Skeletal muscle cell (primary cell): ENCODE data around the gene CACNA1D.

Experiments used
- DNase-seq: peaks from one replicate; pipeline ENCODE4 v3.0.0-alpha.2; 2010; ENCODE audit warnings: low read depth
- H3K4me3 ChIP-seq: 2 replicates; pipeline ENCODE4 v1.5.1; 2011; ENCODE audit warnings: low read depth, mild to moderate bottlenecking, control low read depth, low read length, moderate library complexity

CACNA1D gene

GRCh38 chr3:53721187-53722119 lies 227.0 kb downstream of the CACNA1D start:
- H3K4me3 ChIP-seq, result no peak overlapping the region
- DNase-seq, result no peak

- no peak for DNase-seq
- H3K4me3 ChIP-seq, result no peak overlapping the region
Measured at GRCh38 chr3:53724566-53724965, 230.2 kb downstream of the CACNA1D start.

- no peak for DNase-seq
- H3K4me3 ChIP-seq, result no peak overlapping the region
Measured at GRCh38 chr3:53725387-53725995, 231.1 kb downstream of the CACNA1D start.

- DNase-seq, result no peak
- no peak overlapping the region for H3K4me3 ChIP-seq
Measured at GRCh38 chr3:53726643-53727042, 232.2 kb downstream of the CACNA1D start.

GRCh38 chr3:53728606-53729005 lies 234.2 kb downstream of the CACNA1D start:
- H3K4me3 ChIP-seq, result no peak overlapping the region
- no peak for DNase-seq

GRCh38 chr3:53729159-53729558 lies 234.7 kb downstream of the CACNA1D start:
- DNase-seq, result no peak
- no peak overlapping the region for H3K4me3 ChIP-seq

GRCh38 chr3:53729618-53730017 lies 235.2 kb downstream of the CACNA1D start:
- no peak for DNase-seq
- no peak overlapping the region for H3K4me3 ChIP-seq

- H3K4me3 ChIP-seq, result no peak overlapping the region
- DNase-seq, result no peak
Measured at GRCh38 chr3:53730576-53730975, 236.2 kb downstream of the CACNA1D start.

GRCh38 chr3:53731934-53732624 lies 237.7 kb downstream of the CACNA1D start:
- H3K4me3 ChIP-seq, result no peak overlapping the region
- no peak for DNase-seq

- no peak overlapping the region for H3K4me3 ChIP-seq
- DNase-seq, result no peak
Measured at GRCh38 chr3:53733446-53733845, 239.0 kb downstream of the CACNA1D start.

GRCh38 chr3:53739966-53740365 lies 245.6 kb downstream of the CACNA1D start:
- H3K4me3 ChIP-seq, result no peak overlapping the region
- no peak for DNase-seq

GRCh38 chr3:53740956-53741355 lies 246.5 kb downstream of the CACNA1D start:
- H3K4me3 ChIP-seq, result no peak overlapping the region
- no peak for DNase-seq

GRCh38 chr3:53744351-53744750 lies 249.9 kb downstream of the CACNA1D start:
- H3K4me3 ChIP-seq, result no peak overlapping the region
- no peak for DNase-seq

- no peak overlapping the region for H3K4me3 ChIP-seq
- no peak for DNase-seq
Measured at GRCh38 chr3:53747559-53747958, 253.1 kb downstream of the CACNA1D start.

- no peak overlapping the region for H3K4me3 ChIP-seq
- no peak for DNase-seq
Measured at GRCh38 chr3:53748512-53749271, 254.3 kb downstream of the CACNA1D start.

- no peak for DNase-seq
- no peak overlapping the region for H3K4me3 ChIP-seq
Measured at GRCh38 chr3:53749448-53749847, 255.0 kb downstream of the CACNA1D start.

GRCh38 chr3:53750253-53751210 lies 256.1 kb downstream of the CACNA1D start:
- no peak for DNase-seq
- no peak overlapping the region for H3K4me3 ChIP-seq

- DNase-seq, result no peak
- no peak overlapping the region for H3K4me3 ChIP-seq
Measured at GRCh38 chr3:53753518-53754183, 259.2 kb downstream of the CACNA1D start.
